Natural killer cell (primary cell): ENCODE measurements around the gene CTDP1. TPM values are rescaled to one million over a fixed set of nuclear protein-coding genes. Genes with fewer than 3 reads are reported as not detected.
"Not testable (repeated sequence)": the region's sequence is repeated elsewhere in the genome, so short reads cannot be mapped to it uniquely, and the experiment has no call there.

Source experiments
- ATAC-seq, 3 donors: fragments of 150-1000 bp in 2 of 3; fragments of 200-7000 bp in 1 of 3; cut with Tn5 transposase; 1 replicate in 1 of 3; 2 replicates in 2 of 3; pipeline ENCODE4 v1.10.0; 2021; ENCODE audit warnings: mild to moderate bottlenecking in 2 of 3, moderate library complexity in 2 of 3
- DNase-seq, 2 donors: peaks; one replicate each; pipeline versions ENCODE4 v3.0.0 to v3.0.0-alpha.2; 2013 to 2021; ENCODE audit warnings: mixed read lengths in 1 of 2
- H3K27ac ChIP-seq: one replicate; pipeline ENCODE4 v1.5.1; 2013; ENCODE audit warnings: mild to moderate bottlenecking, low read length
- H3K27me3 ChIP-seq: one replicate; pipeline ENCODE4 v1.6.1; 2013; ENCODE audit warnings: low read length; ENCODE audit not compliant: control insufficient read depth, insufficient read depth
- H3K36me3 ChIP-seq: one replicate; pipeline ENCODE4 v1.6.1; 2013; ENCODE audit warnings: low read length; ENCODE audit not compliant: control insufficient read depth, insufficient read depth
- H3K4me1 ChIP-seq: one replicate; pipeline ENCODE4 v1.6.1; 2013; ENCODE audit warnings: low read length; ENCODE audit not compliant: control insufficient read depth, insufficient read depth
- H3K4me3 ChIP-seq: one replicate; pipeline ENCODE4 v1.5.1; 2013; ENCODE audit warnings: low read length
- H3K9me3 ChIP-seq: one replicate; pipeline ENCODE4 v1.6.1; 2013; ENCODE audit warnings: low read length; ENCODE audit not compliant: control insufficient read depth, insufficient read depth
- H3K27ac Mint-ChIP-seq, 2 donors: one replicate each; pipeline ENCODE4 v1.8.0; 2022; ENCODE audit warnings: mild to moderate bottlenecking in 2 of 2, mixed read lengths in 2 of 2, moderate library complexity in 1 of 2
- H3K27me3 Mint-ChIP-seq, 2 donors: one replicate each; pipeline ENCODE4 v1.8.0; 2022; ENCODE audit warnings: low read depth in 2 of 2, mixed read lengths in 2 of 2
- H3K36me3 Mint-ChIP-seq: one replicate; pipeline ENCODE4 v1.8.0; 2022; ENCODE audit warnings: mixed read lengths
- H3K4me1 Mint-ChIP-seq, 2 donors: one replicate each; pipeline ENCODE4 v1.8.0; 2022; ENCODE audit warnings: mixed read lengths in 2 of 2
- H3K4me3 Mint-ChIP-seq: one replicate; pipeline ENCODE4 v1.8.0; 2022; ENCODE audit warnings: mild to moderate bottlenecking, moderate library complexity, mixed read lengths
- H3K9me3 Mint-ChIP-seq, 2 donors: one replicate each; pipeline ENCODE4 v1.8.0; 2022; ENCODE audit warnings: mixed read lengths in 2 of 2
- CTCF ChIP-seq: fragments of 200-600 bp; IDR thresholded peaks from one replicate; pipeline ENCODE4 v1.8.0; 2022; ENCODE audit warnings: antibody characterized with exemption
- WGBS: methylation state at CpG from one replicate; pipeline ENCODE4 v1.1.7; 2013; ENCODE audit warnings: missing lambda C conversion rate; ENCODE audit not compliant: insufficient coverage; 5-methylcytosine and 5-hydroxymethylcytosine counted together
- intact Hi-C: fragments of 100-400 bp; cut with micrococcal nuclease; formaldehyde crosslinking; loops from one replicate; pipeline ENCODE4 v1.14.2; 2022
- total RNA-seq, 4 donors: library from RNA; stranded (reverse); fragments of 120-200 nt in 1 of 4; gene quantifications; one replicate each; pipeline versions ENCODE4 v1.2.3 to v1.2.4, GENCODE V29; 2013 to 2022

Gene CTDP1
- total RNA-seq, 3 donors from 2014 or later (not counting 1 experiment from before 2014, with no cell fraction given), result 66.9 to 89.4 (median 77.1) TPM

GRCh38 chr18:79693561-79694205, 14.1 kb downstream of the CTDP1 start:
- intact Hi-C loops, result no loop called here
- H3K27ac ChIP-seq, result no peak overlapping the region
- 95% methylated on average over 31 of the region's 31 CpGs for WGBS

DNA sequence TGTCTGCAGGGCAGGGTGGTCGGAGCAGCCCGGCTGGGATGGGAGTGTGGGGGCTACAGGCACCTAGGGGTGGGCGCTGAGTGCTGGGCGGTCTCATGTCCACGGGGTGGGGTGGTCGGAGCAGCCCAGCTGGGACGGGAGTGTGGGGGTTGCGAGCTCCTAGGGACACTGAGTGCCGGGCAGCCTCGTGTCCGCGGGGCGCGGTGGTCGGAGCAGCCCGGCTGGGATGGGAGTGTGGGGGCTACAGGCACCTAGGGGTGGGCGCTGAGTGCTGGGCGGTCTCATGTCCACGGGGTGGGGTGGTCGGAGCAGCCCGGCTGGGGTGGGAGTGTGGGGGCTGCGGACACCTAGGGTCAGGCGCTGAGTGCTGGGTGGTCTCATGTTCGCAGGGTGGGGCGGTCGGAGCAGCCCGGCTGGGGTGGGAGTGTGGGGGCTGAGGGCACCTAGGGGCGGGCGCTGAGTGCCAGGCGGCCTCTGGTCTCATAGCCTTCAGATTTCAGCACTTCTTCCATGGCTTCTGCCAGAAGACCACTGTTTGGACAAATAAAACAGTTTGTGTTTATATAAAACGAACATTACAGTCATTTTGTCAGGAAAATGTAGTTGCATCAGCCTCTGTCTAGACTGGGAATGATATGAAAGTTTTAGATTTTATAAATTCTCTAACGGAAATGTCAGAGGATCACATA, 14.7 kb downstream of the CTDP1 start:
- 93% methylated on average over 32 of the region's 32 CpGs for WGBS
- H3K36me3 ChIP-seq, result peaks cover 35% of the 10 kb centered on the region
- H3K27ac Mint-ChIP-seq, H3K27ac ChIP-seq, DNase-seq, H3K4me3 ChIP-seq, H3K9me3 Mint-ChIP-seq, H3K36me3 Mint-ChIP-seq, H3K4me3 Mint-ChIP-seq, H3K9me3 ChIP-seq, H3K27me3 ChIP-seq, H3K4me1 ChIP-seq, intact Hi-C loops, H3K27me3 Mint-ChIP-seq: not testable (repeated sequence)
- ATAC-seq, result peak in 1 of 3 donors; percentile 21
- H3K4me1 Mint-ChIP-seq, result peaks cover 26% of the 10 kb centered on the region in 2 donors

More at GRCh38 chr18:79693561-79694205, 14.1 kb downstream of the CTDP1 start:
- no peaks in the 10 kb centered on the region for H3K9me3 ChIP-seq
- no peaks in the 10 kb centered on the region for H3K27me3 Mint-ChIP-seq
- no peak overlapping the region for H3K27ac Mint-ChIP-seq
- no peak for TF ChIP-seq CTCF
- no peak overlapping the region for H3K4me3 Mint-ChIP-seq
- H3K4me1 ChIP-seq, result peaks cover 6% of the 10 kb centered on the region
- DNase-seq, result no peak
- no peaks in the 10 kb centered on the region for H3K9me3 Mint-ChIP-seq
- ATAC-seq, result peak in 1 of 3 donors; percentile 5
- no peaks in the 10 kb centered on the region for H3K27me3 ChIP-seq
- H3K4me3 ChIP-seq, result no peak overlapping the region
- H3K4me1 Mint-ChIP-seq, result peaks cover 32% of the 10 kb centered on the region in 2 donors
- H3K36me3 ChIP-seq, result peaks cover 29% of the 10 kb centered on the region
- H3K36me3 Mint-ChIP-seq, result no peaks in the 10 kb centered on the region

DNA sequence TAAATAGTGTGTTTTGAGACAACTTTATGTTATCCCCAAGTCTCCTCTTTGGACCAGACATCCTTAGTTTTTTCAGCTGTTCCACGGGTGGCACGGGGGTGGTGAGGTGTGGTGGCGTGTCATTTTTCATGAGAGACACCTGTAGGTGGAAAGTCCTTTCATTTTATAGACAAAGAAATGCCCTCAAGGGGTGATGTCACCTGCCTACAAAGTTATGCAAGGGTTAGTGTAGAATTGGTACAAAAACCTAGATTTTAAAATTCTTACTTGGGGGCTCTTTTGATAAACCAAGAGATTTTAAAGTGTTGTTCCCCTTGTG, 15.3 kb downstream of the CTDP1 start:
- TF ChIP-seq CTCF, result no peak
- ATAC-seq (no peak), DNase-seq (no peak)
- peaks cover 39% of the 10 kb centered on the region for H3K36me3 ChIP-seq
- no peak overlapping the region for H3K27ac ChIP-seq
- H3K4me3 ChIP-seq, result no peak overlapping the region
- WGBS, result 93% methylated on average over 3 of the region's 3 CpGs
- intact Hi-C loops, result no loop called here
- peaks cover 6% of the 10 kb centered on the region for H3K4me1 ChIP-seq
- Mint-ChIP-seq H3K36me3 (no peaks in the 10 kb centered on the region), H3K4me3 (no peak overlapping the region), H3K27ac (no peak overlapping the region), H3K4me1 (peaks cover 25 to 27% of the 10 kb centered on the region in 2 donors), H3K9me3 (no peaks in the 10 kb centered on the region), H3K27me3 (no peaks in the 10 kb centered on the region)
- no peaks in the 10 kb centered on the region for H3K9me3 ChIP-seq
- no peaks in the 10 kb centered on the region for H3K27me3 ChIP-seq

GRCh38 chr18:79695269-79695668, 15.7 kb downstream of the CTDP1 start:
- ATAC-seq, result no peak

More at GRCh38 chr18:79695269-79695668, 15.7 kb downstream of the CTDP1 start:
- TF ChIP-seq CTCF, result no peak
- no peaks in the 10 kb centered on the region for H3K9me3 Mint-ChIP-seq
- H3K4me3 Mint-ChIP-seq, result no peak overlapping the region
- no peak overlapping the region for H3K27ac ChIP-seq
- no peak overlapping the region for H3K4me3 ChIP-seq
- H3K36me3 ChIP-seq, result peaks cover 43% of the 10 kb centered on the region
- no peaks in the 10 kb centered on the region for H3K9me3 ChIP-seq
- H3K4me1 Mint-ChIP-seq, result peaks cover 21 to 27% of the 10 kb centered on the region in 2 donors
- H3K27me3 Mint-ChIP-seq, result no peaks in the 10 kb centered on the region
- H3K27ac Mint-ChIP-seq, result no peak overlapping the region
- 86% methylated on average over 13 of the region's 13 CpGs for WGBS
- H3K27me3 ChIP-seq, result no peaks in the 10 kb centered on the region
- intact Hi-C loops, result no loop called here
- no peak for DNase-seq
- peaks cover 6% of the 10 kb centered on the region for H3K4me1 ChIP-seq
- H3K36me3 Mint-ChIP-seq, result no peaks in the 10 kb centered on the region
